GM12875 (cell line): ENCODE measurements around the gene MTMR12.

Source experiments
- H3K4me3 ChIP-seq: one replicate; pipeline ENCODE4 v1.5.1; 2011; ENCODE audit warnings: low read depth, low read length, control low read depth
- TF ChIP-seq, protein P1 (sequence below): IDR thresholded peaks from 2 replicates; pipeline ENCODE4 v1.5.1; 2011; ENCODE audit warnings: low read depth, mild to moderate bottlenecking, control low read depth, inconsistent platforms, low read length, moderate library complexity, borderline replicate concordance; ENCODE audit not compliant: insufficient read depth

Gene MTMR12

DNA sequence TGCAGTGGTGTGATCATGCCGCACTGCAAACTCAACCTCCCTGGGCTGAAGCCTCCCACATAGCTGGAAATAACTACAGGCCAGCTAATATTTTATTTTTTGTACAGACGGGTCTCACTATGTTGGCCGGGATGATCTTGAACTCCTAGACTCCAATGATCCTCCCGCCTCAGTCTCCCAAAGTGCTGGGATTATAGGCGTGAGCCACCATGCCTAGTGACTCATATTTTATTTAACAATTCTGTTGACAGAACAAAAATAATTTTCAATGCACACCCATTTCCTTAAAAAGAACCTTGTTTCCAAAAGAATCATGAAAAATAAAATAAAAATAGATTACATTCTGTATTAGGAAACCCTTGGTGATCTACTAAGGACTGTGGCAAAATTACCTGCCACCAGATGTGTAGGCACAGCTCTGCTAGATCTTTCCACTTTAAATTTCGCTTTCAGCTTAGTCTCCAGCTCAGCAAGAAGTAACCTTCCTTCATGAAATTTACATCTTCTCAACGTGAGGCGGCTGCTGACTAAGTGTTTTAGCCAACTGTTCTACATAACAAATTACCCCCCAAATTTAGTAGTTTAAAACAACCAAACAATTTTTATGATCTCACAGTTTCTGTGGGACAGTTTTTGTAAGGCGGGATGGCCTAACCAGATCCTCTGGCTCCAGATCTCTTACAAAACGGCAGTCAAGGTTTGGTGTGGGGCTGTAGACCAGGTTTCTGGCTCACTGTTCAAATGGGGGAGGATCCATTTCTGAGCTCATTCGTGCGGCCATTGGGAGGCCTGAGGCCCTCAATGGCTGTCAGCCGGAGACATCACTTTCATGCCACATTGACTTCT, 106.0 kb downstream of the MTMR12 start:
- no peak overlapping the region for H3K4me3 ChIP-seq
- TF ChIP-seq, protein P1, sequence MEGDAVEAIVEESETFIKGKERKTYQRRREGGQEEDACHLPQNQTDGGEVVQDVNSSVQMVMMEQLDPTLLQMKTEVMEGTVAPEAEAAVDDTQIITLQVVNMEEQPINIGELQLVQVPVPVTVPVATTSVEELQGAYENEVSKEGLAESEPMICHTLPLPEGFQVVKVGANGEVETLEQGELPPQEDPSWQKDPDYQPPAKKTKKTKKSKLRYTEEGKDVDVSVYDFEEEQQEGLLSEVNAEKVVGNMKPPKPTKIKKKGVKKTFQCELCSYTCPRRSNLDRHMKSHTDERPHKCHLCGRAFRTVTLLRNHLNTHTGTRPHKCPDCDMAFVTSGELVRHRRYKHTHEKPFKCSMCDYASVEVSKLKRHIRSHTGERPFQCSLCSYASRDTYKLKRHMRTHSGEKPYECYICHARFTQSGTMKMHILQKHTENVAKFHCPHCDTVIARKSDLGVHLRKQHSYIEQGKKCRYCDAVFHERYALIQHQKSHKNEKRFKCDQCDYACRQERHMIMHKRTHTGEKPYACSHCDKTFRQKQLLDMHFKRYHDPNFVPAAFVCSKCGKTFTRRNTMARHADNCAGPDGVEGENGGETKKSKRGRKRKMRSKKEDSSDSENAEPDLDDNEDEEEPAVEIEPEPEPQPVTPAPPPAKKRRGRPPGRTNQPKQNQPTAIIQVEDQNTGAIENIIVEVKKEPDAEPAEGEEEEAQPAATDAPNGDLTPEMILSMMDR: no peak

DNA sequence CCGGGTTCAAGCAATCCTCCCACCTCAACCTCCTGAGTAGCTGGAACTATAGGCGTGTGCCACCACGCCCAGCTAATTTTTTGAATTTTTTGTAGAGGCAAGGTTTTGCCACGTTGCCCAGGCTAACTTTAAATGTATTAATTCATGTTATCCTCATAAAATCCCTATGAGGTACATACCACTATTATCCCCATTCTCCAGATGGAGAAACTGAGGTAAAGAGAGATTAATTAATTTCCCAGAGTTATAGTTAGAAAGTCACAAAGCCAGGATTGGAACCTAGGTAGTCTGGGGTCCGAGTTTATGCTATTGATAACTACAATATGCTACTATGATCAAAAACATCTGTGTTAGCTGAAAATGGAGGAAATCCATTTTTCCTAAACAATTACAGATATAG, 106.7 kb downstream of the MTMR12 start:
- TF ChIP-seq, protein P1: no peak
- H3K4me3 ChIP-seq: no peak overlapping the region

DNA sequence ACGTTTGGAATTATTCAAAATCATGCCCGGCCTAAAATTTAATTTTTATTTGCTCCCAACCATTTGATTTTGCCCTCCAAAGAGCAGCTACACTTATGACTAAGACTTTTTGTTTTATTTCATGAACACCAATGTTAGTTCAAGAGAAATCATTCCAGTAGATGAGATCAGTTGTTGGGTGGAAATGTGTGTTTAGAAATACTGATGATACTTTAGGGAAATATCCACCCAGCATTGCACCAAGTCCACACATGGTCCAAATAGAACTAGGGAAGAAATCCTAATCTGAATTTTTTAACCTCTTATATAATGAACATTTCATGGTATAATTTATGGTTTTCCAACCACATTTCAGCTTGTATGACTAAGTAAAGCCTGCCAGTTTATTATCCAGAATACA, 110.3 kb downstream of the MTMR12 start:
- TF ChIP-seq, protein P1: no peak
- H3K4me3 ChIP-seq: no peak overlapping the region

DNA sequence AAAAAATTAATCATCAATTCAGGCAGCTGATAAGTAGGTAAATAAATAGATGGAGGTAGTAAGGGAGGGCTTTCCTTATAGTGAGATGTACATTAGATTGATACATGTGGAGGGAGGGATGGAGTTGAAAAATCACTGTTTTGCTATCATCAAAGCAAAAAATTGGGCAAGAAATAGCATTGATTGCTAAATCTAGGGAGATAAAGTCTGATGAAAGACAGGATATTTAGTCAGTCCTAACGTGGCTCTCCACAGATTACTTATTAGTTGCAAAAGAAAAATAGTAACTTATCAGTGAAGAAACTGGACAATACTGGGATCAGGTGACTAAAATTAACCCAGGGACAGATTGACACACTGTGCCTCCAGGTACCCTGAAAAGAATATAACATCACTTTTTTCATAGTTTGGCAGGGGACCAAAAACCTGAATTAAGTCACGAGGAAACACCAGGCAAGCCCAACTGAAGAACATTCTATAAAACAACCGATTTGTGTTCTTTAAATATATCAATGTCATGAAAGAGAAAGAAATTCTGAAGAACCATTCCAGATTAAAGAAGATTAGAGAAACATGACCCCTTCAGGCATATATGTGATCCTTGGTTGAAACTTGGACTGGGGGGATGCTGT, 111.5 kb downstream of the MTMR12 start:
- TF ChIP-seq, protein P1: no peak
- no peak overlapping the region for H3K4me3 ChIP-seq

DNA sequence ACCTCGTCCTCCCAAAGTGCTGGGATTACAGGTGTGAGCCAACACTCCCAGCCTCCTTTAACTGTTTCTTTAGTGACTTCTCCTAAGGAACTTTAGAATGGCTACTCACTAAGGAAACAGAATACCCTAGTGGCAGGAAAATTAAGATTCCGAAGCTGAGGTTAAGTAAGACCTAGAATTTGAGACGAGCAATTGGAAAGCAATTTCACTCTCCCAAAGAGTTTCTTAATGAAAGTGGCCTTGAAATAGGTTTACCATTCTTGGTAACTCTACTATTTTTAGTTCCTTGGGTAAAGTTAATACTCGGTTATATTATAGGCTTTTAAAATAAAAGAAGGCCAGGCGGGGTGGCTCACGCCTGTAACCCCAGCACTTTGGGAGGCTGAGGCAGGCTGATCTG, 115.7 kb downstream of the MTMR12 start:
- H3K4me3 ChIP-seq: no peak overlapping the region
- TF ChIP-seq, protein P1: no peak

DNA sequence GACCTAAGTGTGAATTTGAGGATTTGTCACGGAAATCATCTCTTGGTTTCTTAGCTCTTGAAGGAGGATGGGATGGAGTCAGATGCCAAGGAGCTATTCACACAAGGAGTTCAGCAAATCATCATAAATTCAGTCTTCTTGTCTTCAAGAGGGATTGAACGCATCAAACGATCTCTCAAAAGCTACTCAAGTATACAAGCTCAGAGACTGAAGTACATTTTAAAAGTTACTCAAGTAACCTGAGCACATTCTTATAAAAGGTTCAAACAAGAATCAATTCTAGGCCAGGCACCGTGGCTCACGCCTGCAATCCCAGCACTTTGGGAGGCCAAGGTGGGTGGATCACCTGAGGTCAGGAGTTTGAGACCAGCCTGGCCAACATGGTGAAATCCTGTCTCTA, 117.5 kb downstream of the MTMR12 start:
- H3K4me3 ChIP-seq: no peak overlapping the region
- TF ChIP-seq, protein P1: no peak

DNA sequence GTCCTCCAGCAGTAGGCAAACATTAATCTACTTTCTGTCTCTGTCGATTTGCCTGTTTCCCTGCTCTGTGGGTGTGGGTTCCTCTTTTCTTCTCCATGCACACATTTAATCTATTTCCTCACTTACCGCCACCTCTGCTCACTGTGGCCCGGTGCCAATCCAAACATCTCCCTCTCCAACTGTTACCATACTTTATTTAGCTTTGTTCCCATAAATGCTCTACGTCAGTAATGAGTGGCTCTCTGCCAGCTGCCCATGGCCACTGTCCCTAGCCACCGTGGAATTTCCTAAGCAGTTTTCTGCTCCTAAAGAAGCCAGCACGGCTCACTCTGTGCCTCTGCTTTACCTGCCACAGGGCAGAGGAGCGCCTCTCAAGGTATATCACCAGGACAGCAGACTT, 119.1 kb downstream of the MTMR12 start:
- TF ChIP-seq, protein P1: no peak
- H3K4me3 ChIP-seq: no peak overlapping the region
